ENCODE results near the gene MLLT3. TPM values are rescaled to one million over a fixed set of nuclear protein-coding genes. Genes with fewer than 3 reads are reported as not detected.

Gene MLLT3
- total and polyA plus RNA-seq, 2 experiments from 2014 or later = 7.1 to 11.9 TPM

DNA sequence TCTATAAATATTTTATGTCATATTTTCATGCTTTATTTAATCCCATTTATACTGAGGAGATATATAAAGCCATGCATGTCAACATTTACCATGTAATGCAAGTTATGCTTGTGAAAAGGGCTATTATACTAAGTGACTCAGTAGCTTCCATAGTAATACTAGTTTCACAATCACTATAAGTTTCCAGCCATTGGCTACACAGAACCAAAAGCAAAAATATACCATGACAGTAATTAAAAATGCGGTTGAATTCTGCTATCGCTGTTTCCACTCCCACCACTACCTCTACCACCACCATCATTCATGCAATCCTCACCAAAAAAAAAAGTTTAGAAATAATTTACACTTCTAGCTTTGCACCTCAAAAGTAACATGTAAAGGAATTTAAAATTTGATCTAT, 60.2 kb downstream of the MLLT3 start:
- Histone ChIP-seq H3K36me3 (ENCODE audit: low read depth) (no peaks in the 10 kb centered on the region), H3K9me3 (ENCODE audit: low read depth) (no peaks in the 10 kb centered on the region), H3K27me3 (replicated peaks; ENCODE audit: insufficient read depth) (no peaks in the 10 kb centered on the region), H3K27ac (no peak overlapping the region), H3K4me3 (no peak overlapping the region), H3F3A (ENCODE audit: insufficient read depth) (peaks cover 18% of the 10 kb centered on the region), H3K79me2 (ENCODE audit: insufficient read depth) (peaks cover 60% of the 10 kb centered on the region), H3K9ac (no peak overlapping the region), H2AFZ (no peak overlapping the region), H4K20me1 (ENCODE audit: insufficient read depth) (no peaks in the 10 kb centered on the region), H3K4me1 (ENCODE audit: insufficient read depth) (peaks cover 34% of the 10 kb centered on the region), H3K9me2 (ENCODE audit: insufficient read depth) (no peaks in the 10 kb centered on the region), H3K4me2 (ENCODE audit: unreplicated experiment) (no peak overlapping the region)
- WGBS, 2 experiments (ENCODE audit: low coverage in 1 of 2, low lambda C conversion rate in 2 of 2, missing lambda C conversion rate in 2 of 2) = 92 to 95% methylated on average over 2 of the region's 2 CpGs
- TF ChIP-seq EZH2 (IDR thresholded peaks at IDR 0.05; ENCODE audit: insufficient read depth, poor library complexity, severe bottlenecking) = no peak
- TF ChIP-seq EZH2phosphoT487 (IDR thresholded peaks at IDR 0.05; ENCODE audit: insufficient read depth, low read depth) = no peak
- DNase-seq = peak; percentile 36
- in situ Hi-C loops (cut with MboI) = no loop called here

DNA sequence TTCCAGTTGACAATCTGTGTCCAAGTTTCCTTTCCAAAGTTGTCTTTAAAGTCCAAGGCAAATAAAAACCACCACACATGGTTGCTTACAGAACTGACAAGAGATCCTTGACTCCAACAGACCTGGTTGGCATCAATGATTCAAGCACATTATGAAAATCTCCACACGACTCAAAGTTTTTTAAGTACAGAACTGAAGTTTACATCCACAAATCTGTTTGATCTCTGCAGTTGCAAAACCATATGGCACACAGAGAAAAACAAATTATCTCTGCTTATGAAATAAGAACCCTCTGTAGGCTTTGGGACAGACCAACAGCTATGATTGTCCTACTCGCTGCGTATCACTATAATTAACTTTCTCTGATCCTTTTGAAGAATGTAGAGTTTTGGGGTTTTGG, 60.8 kb downstream of the MLLT3 start:
- H3F3A ChIP-seq (ENCODE audit: insufficient read depth) = peaks cover 19% of the 10 kb centered on the region
- H3K9ac ChIP-seq = no peak overlapping the region
- no peak for DNase-seq
- no peaks in the 10 kb centered on the region for H3K9me2 ChIP-seq (ENCODE audit: insufficient read depth)
- H3K4me3 ChIP-seq = no peak overlapping the region
- no peaks in the 10 kb centered on the region for H3K27me3 ChIP-seq (replicated peaks; ENCODE audit: insufficient read depth)
- no peak overlapping the region for H3K4me2 ChIP-seq (ENCODE audit: unreplicated experiment)
- no peaks in the 10 kb centered on the region for H3K9me3 ChIP-seq (ENCODE audit: low read depth)
- in situ Hi-C loops (cut with MboI) = no loop called here
- no peak overlapping the region for H3K27ac ChIP-seq
- H2AFZ ChIP-seq = no peak overlapping the region
- peaks cover 62% of the 10 kb centered on the region for H3K79me2 ChIP-seq (ENCODE audit: insufficient read depth)
- H4K20me1 ChIP-seq (ENCODE audit: insufficient read depth) = no peaks in the 10 kb centered on the region
- no peaks in the 10 kb centered on the region for H3K36me3 ChIP-seq (ENCODE audit: low read depth)
- TF ChIP-seq EZH2phosphoT487 (IDR thresholded peaks at IDR 0.05; ENCODE audit: insufficient read depth, low read depth) (no peak), EZH2 (IDR thresholded peaks at IDR 0.05; ENCODE audit: insufficient read depth, poor library complexity, severe bottlenecking) (no peak)
- WGBS, 2 experiments (ENCODE audit: low coverage in 1 of 2, low lambda C conversion rate in 2 of 2, missing lambda C conversion rate in 2 of 2) = 45 to 51% methylated on average over 3 of the region's 3 CpGs
- peaks cover 34% of the 10 kb centered on the region for H3K4me1 ChIP-seq (ENCODE audit: insufficient read depth)

DNA sequence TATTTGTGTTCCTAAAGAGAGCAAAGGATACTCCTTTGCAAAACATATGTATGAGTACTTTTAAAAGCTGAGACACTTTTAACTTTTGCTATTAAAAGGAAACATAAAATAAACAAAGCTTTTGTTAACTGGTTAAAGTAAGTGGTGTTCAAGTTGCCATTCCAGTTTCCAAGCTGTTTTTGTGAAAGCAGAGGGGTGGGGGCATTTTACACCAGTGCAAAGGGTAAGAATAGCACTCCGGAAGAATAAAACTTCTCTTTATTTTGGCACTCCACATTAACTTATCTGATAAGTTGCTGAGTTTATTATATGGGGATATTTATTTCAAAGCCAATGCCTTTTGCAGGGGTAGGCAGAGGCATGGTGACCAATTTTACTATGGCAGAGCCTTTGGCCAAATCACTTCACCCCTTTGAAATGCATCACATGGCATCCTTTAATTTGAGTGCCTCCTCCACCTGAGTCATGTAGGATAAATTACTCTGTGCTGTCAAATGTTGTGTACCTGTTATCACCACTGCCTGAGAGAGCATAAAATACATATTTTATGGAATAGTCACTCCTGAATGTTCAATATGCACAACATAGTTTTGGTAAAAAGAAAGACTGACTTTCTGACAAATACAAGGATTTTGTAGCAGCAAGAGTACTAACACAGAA, 62.9 kb downstream of the MLLT3 start:
- 95 to 100% methylated on average over 1 of the region's 1 CpG for WGBS, 2 experiments (ENCODE audit: low coverage in 1 of 2, low lambda C conversion rate in 2 of 2, missing lambda C conversion rate in 2 of 2)
- peaks cover 65% of the 10 kb centered on the region for H3K79me2 ChIP-seq (ENCODE audit: insufficient read depth)
- H3K4me2 ChIP-seq (ENCODE audit: unreplicated experiment) = peak overlapping the region; percentile 72
- H3K9ac ChIP-seq = peak overlapping the region; percentile 79; the same call in 1 of the 2 replicates
- no peaks in the 10 kb centered on the region for H4K20me1 ChIP-seq (ENCODE audit: insufficient read depth)
- peak overlapping the region; percentile 93 for H3K27ac ChIP-seq
- no peak overlapping the region for H2AFZ ChIP-seq
- peak; percentile 32 for DNase-seq
- 0 out of 2 replicates have a peak overlapping the region, but pooled peaks have one; percentile 44 for H3K4me3 ChIP-seq
- in situ Hi-C loops (cut with MboI) = no loop called here
- no peaks in the 10 kb centered on the region for H3K9me2 ChIP-seq (ENCODE audit: insufficient read depth)
- H3F3A ChIP-seq (ENCODE audit: insufficient read depth) = peaks cover 19% of the 10 kb centered on the region
- H3K36me3 ChIP-seq (ENCODE audit: low read depth) = no peaks in the 10 kb centered on the region
- TF ChIP-seq EZH2phosphoT487 (IDR thresholded peaks at IDR 0.05; ENCODE audit: insufficient read depth, low read depth) (no peak), EZH2 (IDR thresholded peaks at IDR 0.05; ENCODE audit: insufficient read depth, poor library complexity, severe bottlenecking) (no peak)
- no peaks in the 10 kb centered on the region for H3K27me3 ChIP-seq (replicated peaks; ENCODE audit: insufficient read depth)
- H3K4me1 ChIP-seq (ENCODE audit: insufficient read depth) = peaks cover 34% of the 10 kb centered on the region
- no peaks in the 10 kb centered on the region for H3K9me3 ChIP-seq (ENCODE audit: low read depth)

DNA sequence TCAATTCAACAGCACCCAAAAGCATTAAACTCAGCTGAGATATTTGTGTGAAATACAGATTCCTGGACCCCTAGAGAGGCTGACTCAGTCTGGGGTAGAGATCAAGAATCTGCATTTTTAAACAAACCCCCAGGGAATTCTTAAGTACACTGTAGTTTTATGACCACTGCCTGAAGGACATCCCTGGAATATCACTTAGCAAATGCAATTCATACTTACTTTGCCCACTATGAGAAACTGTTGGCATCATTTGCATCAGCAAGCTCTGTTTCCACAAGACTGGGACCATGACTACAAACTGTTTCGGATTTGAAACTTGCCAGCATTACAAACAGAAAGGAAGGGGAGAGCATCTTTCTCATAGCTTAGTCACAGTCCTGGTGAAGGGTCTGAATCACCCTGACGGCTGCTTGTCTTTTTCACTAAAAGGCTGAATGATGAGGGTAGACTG, 63.7 kb downstream of the MLLT3 start:
- Histone ChIP-seq H3K9me3 (ENCODE audit: low read depth) (no peaks in the 10 kb centered on the region), H3K9me2 (ENCODE audit: insufficient read depth) (no peaks in the 10 kb centered on the region), H3K27me3 (replicated peaks; ENCODE audit: insufficient read depth) (no peaks in the 10 kb centered on the region), H3K4me2 (ENCODE audit: unreplicated experiment) (peak overlapping the region; percentile 72), H3K9ac (peak overlapping the region; percentile 79), H3K79me2 (ENCODE audit: insufficient read depth) (peaks cover 67% of the 10 kb centered on the region), H3K36me3 (ENCODE audit: low read depth) (no peaks in the 10 kb centered on the region), H3F3A (ENCODE audit: insufficient read depth) (peaks cover 19% of the 10 kb centered on the region), H3K4me3 (peak overlapping the region; percentile 44), H4K20me1 (ENCODE audit: insufficient read depth) (no peaks in the 10 kb centered on the region), H3K27ac (peak overlapping the region; percentile 93), H2AFZ (peak overlapping the region; percentile 53), H3K4me1 (ENCODE audit: insufficient read depth) (peaks cover 30% of the 10 kb centered on the region)
- 0 to 2% methylated on average over 2 of the region's 2 CpGs for WGBS, 2 experiments (ENCODE audit: low coverage in 1 of 2, low lambda C conversion rate in 2 of 2, missing lambda C conversion rate in 2 of 2)
- in situ Hi-C loops (cut with MboI) = no loop called here
- TF ChIP-seq EZH2 (IDR thresholded peaks at IDR 0.05; ENCODE audit: insufficient read depth, poor library complexity, severe bottlenecking) (no peak), EZH2phosphoT487 (IDR thresholded peaks at IDR 0.05; ENCODE audit: insufficient read depth, low read depth) (no peak)
- DNase-seq = peak; percentile 97

All from GM23248 (cell line).